Amniotic stem cell (primary cell): ENCODE results near the gene EHBP1L1.

Source experiments
- DNase-seq: peaks from one replicate; lab custom pipeline; 2025; lab: John Stamatoyannopoulos, UW

The EHBP1L1 gene

GRCh38 chr11:65577756-65578109 lies 1.9 kb downstream of the EHBP1L1 start:
- DNase-seq, result no peak

GRCh38 chr11:65578134-65578533 lies 2.3 kb downstream of the EHBP1L1 start:
- DNase-seq, result no peak

- DNase-seq, result no peak
Observed at GRCh38 chr11:65578667-65579066, 2.8 kb downstream of the EHBP1L1 start.

GRCh38 chr11:65579291-65579690 lies 3.4 kb downstream of the EHBP1L1 start:
- DNase-seq, result no peak

- no peak for DNase-seq
Observed at GRCh38 chr11:65580031-65580692, 4.3 kb downstream of the EHBP1L1 start.

GRCh38 chr11:65580756-65581155 lies 4.9 kb downstream of the EHBP1L1 start:
- no peak for DNase-seq

GRCh38 chr11:65581928-65582327 lies 6.1 kb downstream of the EHBP1L1 start:
- DNase-seq, result no peak

- DNase-seq, result no peak
Observed at GRCh38 chr11:65583589-65583988, 7.7 kb downstream of the EHBP1L1 start.

GRCh38 chr11:65584106-65584505 lies 8.3 kb downstream of the EHBP1L1 start:
- no peak for DNase-seq

- DNase-seq, result no peak
Observed at GRCh38 chr11:65584723-65585171, 8.9 kb downstream of the EHBP1L1 start.

GRCh38 chr11:65585396-65586246 lies 9.8 kb downstream of the EHBP1L1 start:
- DNase-seq, result no peak

- DNase-seq, result no peak
Observed at GRCh38 chr11:65586247-65586630, 10.4 kb downstream of the EHBP1L1 start.

GRCh38 chr11:65586676-65587075 lies 10.8 kb downstream of the EHBP1L1 start:
- DNase-seq, result no peak

GRCh38 chr11:65588199-65589054 lies 12.6 kb downstream of the EHBP1L1 start:
- no peak for DNase-seq

- DNase-seq, result no peak
Observed at GRCh38 chr11:65589444-65590239, 13.8 kb downstream of the EHBP1L1 start.

GRCh38 chr11:65590240-65590738 lies 14.4 kb downstream of the EHBP1L1 start:
- DNase-seq, result no peak

GRCh38 chr11:65591939-65592857 lies 16.3 kb downstream of the EHBP1L1 start:
- DNase-seq, result no peak

- no peak for DNase-seq
Observed at GRCh38 chr11:65592858-65593517, 17.1 kb downstream of the EHBP1L1 start.

- no peak for DNase-seq
Observed at GRCh38 chr11:65593518-65594414, 17.9 kb downstream of the EHBP1L1 start.
